Epithelial cell of prostate (primary cell): ENCODE measurements around the gene PCYT1B.
"Not testable (repeated sequence)": the region's sequence is repeated elsewhere in the genome, so short reads cannot be mapped to it uniquely, and the experiment has no call there.

Source experiments
- DNase-seq: peaks from one replicate; pipeline ENCODE4 v3.0.0-alpha.2; 2011; ENCODE audit warnings: low read depth, low spot score
- H3K27ac ChIP-seq: fragments of 450-650 bp; 2 replicates; pipeline ENCODE4 v1.5.1; 2017; ENCODE audit warnings: mild to moderate bottlenecking

The PCYT1B gene

DNA sequence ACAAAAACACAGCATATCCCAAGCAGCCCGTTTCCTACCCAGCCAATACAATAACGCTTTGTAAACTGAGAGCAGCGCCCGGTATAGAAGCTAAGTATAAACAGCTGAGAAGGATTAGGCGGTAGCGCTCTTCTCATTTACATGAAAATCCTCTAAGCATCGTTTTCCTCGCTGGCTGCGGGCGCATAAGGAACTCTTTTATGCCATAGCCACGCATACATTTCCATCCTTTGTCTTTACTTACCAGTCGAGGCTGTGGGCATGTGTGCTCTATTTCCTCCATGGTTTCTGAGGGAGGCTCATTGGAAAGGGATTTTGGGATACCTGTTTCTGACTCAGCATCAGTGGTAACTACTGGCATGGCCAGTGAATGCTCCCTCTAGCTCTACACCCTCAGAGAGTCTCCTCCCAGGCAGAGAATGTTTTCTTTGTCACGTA lies 383 bp downstream of the PCYT1B start:
- peak; percentile 0 for DNase-seq
- no peak overlapping the region for H3K27ac ChIP-seq

DNA sequence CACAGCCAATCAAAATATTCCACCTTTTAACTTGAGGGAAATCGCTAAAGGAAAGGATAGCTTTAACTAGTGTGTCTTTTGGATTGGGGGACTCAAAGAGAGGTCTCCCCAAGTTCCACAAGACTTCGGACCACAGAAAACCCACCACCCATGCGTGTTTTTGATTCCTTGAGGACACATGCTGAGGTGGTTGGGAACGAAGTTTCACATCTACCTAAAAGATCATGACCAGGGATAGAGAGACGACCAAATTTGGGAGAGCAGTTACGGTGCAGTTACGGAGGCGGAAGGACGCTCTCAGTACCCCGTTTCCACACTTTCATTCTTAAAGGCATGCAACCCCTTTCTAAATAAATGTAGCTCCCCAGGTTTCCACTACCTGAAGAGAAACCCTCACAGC lies 1.1 kb downstream of the PCYT1B start:
- no peak for DNase-seq
- no peak overlapping the region for H3K27ac ChIP-seq

DNA sequence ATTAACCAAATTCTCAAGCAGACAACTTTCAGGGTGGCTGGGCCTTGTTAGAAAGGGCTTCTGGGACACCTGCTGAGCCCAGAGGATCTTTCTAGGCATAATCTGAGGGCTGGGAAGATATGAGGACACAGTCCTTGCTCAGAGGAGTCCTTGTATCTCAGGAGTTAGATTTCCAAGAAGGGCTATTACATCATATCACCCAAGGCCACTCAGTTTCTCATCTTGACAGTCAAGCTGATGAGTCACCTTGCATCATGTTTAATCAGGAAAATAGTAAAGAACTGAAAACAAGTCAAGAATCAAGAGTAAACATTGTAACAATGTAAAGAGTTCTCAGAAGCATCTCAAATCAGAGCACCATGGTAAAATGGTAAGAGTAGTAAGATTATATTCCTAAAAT lies 4.0 kb downstream of the PCYT1B start:
- DNase-seq, result peak; percentile 26
- H3K27ac ChIP-seq, result no peak overlapping the region

DNA sequence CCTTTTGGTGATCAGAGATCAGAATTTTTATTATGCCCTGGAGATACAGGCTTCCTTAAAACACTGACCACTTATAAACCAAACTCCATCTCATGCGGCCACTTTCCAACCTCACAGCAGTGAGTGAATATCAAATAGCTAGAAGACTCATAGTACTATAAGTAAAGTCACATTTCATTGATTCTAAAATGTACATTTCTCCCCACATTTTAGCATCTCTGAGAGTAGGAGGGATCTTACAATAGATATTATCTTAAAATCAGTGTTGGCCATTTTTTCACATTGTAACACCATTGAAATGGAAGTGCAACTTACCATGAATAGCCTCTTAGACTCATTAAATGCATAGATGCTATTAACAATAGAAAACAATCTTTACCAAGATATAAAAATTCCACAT lies 17.4 kb downstream of the PCYT1B start:
- DNase-seq, result no peak
- no peak overlapping the region for H3K27ac ChIP-seq

DNA sequence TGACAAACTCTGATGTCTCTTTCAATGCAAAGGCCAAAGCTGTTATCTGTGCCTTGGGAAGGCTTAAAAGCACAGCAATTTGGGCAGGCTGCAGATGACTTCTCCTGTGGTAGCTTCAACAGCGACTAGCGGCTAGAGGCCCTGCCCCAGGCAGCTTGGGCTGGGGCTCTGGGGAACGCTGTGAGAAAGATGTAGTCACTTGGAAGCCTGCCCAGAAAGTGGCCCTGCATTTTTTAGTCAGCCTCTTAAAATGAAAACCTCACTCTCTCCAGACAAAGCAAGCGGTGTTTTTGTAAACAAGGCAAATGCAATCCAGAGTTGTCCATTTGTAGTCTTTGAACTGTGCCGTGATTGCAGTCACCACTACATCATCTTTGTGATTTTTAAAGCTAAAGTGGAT lies 27.5 kb downstream of the PCYT1B start:
- H3K27ac ChIP-seq, result no peak overlapping the region
- DNase-seq, result no peak

DNA sequence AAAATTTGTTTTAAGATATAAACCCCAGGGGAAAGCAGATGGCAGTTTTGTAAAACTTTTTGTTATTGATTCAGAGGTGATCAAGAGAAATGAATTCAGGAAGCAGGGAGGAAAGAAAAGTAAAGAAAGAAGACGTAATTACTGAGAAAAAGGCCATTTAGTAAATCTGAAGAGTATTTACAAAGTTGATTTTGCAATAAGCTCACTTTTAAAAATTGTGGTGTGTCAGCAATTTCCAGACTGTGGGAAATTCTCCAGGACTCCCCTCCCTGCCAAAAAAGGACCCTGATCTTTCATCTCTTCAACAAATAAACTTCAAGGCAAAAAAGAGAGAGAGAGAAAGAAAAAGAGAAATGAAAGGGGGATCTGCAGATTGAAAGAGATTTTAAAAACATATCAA lies 36.6 kb downstream of the PCYT1B start:
- no peak overlapping the region for H3K27ac ChIP-seq
- no peak for DNase-seq

DNA sequence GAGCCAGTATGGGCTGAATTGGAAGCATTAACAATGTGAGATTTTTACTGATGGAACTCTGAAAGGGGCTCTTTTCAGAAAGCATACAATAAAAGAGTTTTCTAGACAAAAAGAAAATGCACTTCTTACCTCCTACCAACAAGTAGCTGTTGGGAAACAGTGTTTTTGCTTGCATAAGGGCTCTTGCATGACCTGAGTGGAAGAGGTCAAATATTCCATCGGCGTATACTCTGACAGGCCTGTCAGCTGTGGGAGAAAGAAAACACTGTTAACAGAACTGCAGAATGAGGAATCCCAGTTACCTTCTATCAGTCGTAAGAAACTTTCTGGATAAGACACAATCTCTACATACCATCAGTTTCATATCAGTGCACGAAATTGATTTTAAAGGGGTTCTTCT lies 39.5 kb downstream of the PCYT1B start:
- H3K27ac ChIP-seq, result no peak overlapping the region
- DNase-seq, result no peak

DNA sequence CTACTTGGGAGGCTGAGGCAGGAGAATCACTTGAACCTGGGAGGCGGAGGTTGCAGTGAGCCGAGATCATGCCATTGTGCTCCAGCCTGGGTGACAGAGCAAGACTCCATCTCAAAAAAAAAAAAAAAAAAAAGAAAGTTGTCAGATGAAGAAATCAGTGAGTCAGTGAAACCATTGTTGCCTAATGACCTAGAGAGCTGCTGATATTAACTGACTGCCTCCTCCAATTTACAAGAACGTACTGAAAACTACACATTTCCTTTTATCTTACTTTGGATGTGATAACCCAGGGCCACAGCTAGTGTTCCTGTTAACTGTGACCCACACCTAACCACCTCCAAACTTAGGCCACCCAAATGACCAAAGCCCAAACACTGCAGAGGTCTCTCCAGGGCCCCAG lies 41.2 kb downstream of the PCYT1B start:
- DNase-seq, H3K27ac ChIP-seq: not testable (repeated sequence)

DNA sequence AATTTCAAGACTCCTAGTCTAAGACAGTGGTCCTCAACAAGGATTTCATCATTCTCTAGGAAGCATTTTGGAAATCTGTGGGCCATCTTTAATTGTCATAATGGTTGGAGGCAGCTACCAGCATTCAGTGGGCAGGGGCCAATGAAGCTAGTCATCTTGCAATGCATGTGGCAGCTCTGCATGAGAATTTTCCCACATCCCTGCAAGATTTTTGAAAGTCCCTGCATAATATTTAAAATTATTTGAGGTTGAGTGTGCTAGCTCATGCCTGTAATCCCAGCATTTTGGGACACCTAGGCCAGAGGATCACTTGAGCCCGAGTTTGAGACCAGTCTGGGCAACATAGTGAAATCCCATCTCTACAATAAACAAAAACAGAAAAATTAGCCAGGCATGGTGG lies 44.0 kb downstream of the PCYT1B start:
- DNase-seq, result no peak

DNA sequence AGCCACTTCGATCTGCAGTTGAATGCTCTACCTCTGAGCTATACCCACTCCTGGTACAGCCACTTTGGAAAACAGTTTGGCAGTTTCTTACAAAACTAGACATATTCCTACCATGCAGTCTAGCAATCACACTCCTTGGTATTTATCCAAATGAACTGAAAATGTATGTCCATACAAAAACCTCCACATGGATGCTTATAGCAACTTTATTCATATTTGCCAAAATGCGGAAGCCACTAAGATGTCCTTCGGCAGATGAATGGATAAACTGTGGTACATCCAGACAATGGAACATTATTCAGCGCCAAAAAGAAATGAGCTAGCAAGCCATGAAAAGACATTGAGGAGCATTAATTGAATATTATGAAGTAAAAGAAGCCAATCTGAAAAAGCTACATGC lies 45.3 kb downstream of the PCYT1B start:
- DNase-seq, result no peak
- H3K27ac ChIP-seq, result no peak overlapping the region

More for the DNA sequence above, 44.0 kb downstream of the PCYT1B start:
- no peak overlapping the region for H3K27ac ChIP-seq

DNA sequence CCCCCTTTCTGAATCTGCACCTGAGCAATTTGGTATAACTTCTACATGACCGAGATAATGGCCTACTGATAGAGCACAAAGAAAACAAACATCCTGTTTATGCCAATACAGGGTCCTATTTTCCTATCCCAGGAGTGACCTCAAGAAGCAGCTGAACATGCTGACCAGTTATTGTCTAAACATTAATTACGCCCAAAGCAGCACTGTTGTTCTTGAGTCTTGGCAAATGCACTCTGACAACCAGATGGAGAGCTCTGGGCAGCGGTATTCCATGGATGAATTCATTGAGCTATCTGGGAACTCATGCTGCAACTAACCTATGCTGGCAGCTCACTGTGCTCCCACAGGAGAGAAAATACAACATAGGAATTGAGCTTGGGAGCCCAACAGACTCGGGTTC lies 52.6 kb downstream of the PCYT1B start:
- no peak for DNase-seq
- no peak overlapping the region for H3K27ac ChIP-seq

DNA sequence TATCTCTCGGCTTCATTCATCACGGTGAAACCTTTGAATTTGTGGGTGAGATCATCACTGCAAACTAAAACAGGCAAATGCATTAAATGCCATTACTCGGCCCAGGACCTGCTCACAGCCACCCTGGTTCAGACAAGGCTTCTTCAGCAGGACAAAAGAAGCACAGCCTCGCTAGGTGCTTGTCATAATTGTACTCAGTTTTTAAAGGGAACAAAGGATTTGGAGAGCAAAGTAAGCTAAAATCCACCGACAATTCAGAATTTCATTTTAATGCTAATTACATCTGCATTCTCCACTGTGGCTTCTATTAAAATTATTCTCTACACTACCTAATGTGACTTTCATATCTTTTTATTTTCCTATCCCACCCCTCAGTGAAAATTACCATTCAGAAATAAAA lies 57.0 kb downstream of the PCYT1B start:
- H3K27ac ChIP-seq, result no peak overlapping the region
- DNase-seq, result no peak

DNA sequence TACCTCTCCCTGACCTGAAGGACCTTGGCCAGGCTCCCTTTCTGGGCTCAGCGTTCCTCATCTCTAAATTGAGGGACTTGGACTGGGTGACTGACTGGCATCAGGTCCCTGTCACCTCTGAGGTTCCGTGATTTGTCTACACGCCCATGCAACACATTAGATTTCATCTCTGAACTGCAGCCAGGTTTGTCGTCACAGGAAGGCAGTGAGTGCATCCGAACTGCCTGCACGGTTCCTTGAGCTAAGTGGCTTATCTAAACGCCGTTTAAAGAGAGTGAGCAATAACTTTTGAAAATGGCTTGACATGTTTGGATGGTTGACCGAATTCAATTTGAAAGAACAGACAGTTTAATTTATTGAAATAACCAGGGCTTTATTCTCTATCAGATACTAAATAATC lies 70.1 kb downstream of the PCYT1B start:
- H3K27ac ChIP-seq, result no peak overlapping the region
- no peak for DNase-seq

DNA sequence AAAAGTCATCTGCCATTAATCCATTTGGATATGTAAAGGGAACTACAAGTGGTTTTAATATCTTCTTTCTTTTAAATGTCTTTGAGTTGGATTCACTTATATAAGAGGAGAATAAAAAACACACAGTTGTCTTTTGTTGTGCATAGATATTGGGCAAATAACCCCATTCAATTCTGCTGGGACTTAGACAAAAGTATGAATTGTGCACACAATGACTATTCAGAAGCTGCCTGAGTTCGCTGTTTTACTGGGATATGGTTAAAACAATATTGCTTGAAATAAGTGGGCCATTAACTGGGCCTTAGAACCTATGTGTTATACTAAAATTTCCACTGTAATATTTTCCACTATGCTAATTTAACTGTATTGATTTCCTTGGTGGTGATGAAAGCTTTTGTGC lies 71.7 kb downstream of the PCYT1B start:
- H3K27ac ChIP-seq, result no peak overlapping the region
- DNase-seq, result no peak

DNA sequence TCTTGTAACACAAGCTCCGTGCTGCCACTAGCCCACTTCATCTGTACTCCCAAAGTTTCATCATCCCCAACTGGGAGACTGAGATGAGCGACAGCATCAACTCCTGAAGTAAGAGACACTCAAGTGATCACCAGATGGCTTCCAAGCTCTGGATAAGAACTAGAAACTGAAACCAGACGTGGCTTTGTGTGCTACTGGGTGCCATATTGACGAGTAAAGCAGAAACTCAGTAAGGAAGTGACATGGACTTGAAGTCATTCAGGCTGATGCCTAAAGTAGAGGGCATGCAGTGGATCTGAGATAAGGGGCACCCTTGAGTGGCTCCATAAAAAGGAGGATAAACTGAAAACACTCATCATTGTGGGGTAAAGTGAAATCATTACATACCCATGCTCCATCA lies 72.4 kb downstream of the PCYT1B start:
- H3K27ac ChIP-seq, result no peak overlapping the region
- DNase-seq, result no peak

DNA sequence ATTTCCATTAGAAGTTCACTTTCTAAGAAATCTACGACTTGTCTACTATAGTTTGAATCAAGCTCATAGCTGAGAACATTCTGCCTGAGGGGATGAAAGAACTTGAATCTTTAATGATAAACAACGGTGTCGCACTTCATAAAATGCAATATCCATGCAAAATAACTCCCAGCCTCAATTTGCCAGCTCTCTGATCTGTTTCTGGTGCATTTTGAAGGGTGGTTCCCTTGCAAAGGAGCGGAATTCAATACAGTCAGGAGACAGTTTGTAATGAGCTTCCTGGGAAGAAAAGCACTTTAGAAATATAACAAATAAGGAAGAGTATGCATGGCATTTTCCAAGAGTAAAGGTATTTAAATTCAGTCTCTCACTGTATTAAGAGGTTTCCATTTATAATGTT lies 80.0 kb downstream of the PCYT1B start:
- no peak overlapping the region for H3K27ac ChIP-seq
- no peak for DNase-seq

DNA sequence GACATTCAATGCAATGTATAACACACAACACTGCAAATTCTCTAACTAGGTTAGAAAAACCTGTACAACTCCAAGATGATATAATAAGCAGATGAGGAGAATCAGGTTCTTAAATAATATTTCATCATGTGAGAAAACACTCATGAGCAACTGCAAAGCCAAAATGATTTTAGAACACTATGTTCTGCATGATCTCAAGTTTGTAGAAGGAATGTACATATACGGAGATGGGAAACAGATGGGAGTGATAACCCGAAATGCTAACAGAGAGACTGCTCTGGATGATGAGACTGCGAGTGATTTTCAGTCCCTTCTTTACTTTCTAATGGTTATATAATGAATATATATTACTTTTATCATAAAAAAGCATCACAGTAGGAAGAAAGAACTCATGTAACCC lies 80.9 kb downstream of the PCYT1B start:
- no peak overlapping the region for H3K27ac ChIP-seq
- no peak for DNase-seq

DNA sequence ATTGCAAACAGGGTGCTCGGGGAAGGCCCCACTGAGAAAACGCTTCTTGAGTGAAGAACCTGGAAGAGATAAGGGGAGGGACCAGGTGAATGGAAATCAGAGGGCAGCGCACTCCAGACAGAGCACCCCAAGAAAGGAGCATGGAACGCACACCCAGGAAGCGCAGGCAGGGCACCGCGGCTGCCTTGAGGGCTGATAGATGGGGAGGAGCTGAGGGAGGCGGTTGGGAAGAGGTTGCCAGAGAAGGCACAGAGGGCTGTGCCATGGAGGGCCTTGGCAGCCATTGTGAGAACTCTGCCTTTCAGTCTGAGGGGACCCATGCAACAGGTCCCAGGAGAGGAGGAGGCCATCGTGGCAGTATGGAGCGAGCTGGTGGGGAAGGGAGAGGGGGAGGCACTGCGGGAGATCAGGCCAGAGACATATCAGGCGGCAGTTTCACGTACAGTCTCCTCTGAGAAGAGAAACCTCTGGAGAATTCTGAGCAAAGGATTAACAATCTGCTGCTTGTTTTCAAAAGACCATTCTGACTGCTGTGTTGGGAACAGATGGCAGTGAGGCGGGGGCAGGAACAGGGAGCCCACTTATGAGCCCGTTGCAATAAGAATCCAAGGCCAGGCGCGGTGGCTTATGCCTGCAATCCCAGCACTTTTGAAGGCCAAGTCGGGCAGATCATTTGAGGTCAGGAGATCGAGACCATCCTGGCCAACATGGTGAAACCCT lies 83.7 kb downstream of the PCYT1B start:
- DNase-seq, result no peak
- H3K27ac ChIP-seq, result no peak overlapping the region

DNA sequence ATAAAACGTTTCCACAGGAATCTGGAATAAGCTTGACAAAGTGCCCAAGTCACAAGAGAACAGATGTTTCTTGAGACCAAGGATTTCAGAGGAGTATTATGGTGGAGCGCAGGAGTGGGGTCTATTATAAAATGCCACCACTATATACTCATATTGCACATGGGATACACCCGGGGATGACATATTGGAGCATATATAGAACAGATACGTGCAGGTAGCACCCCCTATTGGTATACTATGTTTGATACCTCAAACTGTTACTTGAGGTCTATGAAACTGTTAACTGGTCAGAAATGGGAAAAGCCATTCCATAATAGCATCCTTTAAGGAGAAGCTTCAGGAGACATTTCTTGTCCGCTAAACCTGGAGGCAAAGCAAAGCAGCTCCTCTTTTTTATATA lies 86.0 kb downstream of the PCYT1B start:
- no peak for DNase-seq
- no peak overlapping the region for H3K27ac ChIP-seq

DNA sequence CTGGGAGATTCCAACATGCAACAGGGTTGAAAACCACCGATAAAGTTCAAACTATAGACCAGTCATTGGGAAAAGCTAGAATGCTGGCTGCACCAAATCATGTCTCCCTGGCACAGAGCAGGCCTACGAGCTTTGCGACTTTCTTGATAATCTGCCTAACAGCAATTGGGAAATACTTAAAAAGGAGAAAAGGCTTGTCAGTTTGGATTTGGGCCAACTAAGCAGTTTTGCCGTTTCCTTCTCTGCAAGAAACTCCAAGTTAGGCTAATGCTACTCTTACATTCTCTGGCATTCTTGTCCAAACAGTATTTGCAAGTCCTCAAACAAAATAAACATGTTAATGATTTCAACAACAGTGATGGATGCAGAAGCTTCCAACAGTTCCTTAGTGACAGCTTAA lies 94.1 kb downstream of the PCYT1B start:
- no peak overlapping the region for H3K27ac ChIP-seq
- no peak for DNase-seq

DNA sequence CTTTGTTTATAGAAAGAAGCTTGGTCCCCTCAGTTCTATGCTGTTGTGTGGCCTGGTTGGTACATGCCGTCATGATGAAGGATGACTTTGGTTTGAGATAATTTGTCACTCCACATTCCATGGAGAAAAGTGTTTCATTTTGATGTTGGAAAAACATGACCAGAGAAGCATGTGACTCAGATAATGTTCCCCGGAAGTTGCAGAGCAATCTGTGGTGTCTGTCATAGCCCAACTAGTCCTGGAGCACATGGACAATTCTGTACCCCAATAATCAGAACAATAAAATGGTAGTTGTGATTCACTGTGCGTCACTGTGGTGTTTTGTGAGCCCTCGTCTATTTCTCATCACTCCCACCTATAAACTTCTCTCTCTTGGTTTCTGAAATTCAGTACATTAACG lies 97.0 kb downstream of the PCYT1B start:
- no peak overlapping the region for H3K27ac ChIP-seq
- no peak for DNase-seq

DNA sequence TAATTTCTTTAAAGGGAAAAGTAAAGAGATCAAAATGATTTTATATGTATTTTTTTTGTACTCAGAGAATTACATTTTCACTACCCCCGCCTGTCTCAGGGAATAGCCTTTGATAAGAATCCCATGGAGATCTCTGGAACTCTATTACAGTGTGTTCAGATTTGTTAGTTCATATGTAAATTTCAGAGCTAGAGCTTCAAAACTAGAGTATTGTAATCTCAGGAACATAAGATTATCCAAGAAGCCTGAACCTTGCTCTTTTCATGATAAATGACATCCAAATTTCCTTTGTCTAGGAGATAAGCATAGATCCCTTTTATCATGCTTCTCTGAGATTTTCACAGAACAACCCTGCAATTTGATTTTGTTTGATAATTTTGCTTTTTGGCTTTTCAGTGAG lies 99.2 kb downstream of the PCYT1B start:
- no peak overlapping the region for H3K27ac ChIP-seq
- no peak for DNase-seq

DNA sequence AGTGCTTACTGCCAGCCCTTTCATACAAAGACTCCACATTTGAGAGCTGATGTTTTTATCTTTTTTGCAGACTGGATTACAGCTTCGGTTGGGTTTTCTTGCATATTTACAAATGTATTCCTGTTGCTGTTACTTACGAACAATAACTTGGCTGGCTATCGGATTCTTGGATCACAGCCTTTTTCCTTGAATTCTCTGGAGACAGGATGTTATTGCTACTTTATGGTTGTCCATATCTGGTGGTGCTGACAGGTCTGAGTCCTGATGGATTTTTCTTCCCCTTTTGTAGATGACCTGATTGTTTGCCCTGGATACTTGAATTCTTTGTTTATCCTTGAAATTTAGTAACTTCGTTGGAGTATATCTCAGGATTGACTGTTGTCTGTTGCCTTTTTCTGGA lies 104.4 kb downstream of the PCYT1B start:
- H3K27ac ChIP-seq, result no peak overlapping the region
- no peak for DNase-seq
